ENCODE results near the gene TYMS.

TYMS gene

DNA sequence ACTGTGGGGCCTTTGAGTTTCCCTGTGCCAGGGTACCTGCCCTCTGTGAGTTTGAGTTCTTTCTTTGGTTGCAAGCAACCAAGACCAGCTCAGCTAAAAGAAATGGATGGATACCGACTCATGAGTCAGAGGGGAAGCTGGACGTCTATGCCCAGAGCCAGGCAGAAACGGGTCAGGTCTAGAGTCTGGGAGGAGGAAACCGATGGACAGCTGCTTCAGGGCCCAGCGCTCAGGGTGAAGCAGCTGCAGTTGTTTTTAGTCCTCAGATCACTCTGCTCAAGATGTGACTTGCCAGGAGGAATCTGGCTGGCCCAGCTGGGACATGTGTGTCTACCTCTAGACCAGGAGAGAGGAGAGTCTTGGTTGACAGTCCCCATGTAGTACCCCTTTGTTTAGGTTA is 10.1 kb upstream of the TYMS start:
- no peak for DNase-seq

DNA sequence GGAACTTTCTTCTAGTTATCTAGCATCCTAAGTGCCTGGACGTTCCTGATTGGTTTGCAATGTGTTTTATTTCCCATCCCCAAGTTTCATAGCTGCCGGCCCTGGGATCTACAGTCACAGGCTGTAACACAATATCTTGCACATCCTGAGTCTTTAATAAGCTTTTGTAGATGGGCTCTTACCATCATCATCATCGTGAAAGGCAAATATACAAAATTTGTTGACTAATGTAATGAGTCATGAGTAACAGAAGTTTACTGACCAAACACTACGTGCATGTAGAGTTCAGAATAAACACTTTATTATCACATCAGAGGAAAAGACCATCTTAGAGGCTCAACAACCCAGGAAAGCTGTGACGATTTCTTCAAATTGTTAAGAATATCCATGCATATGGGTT is 8.1 kb upstream of the TYMS start:
- no peak for DNase-seq

DNA sequence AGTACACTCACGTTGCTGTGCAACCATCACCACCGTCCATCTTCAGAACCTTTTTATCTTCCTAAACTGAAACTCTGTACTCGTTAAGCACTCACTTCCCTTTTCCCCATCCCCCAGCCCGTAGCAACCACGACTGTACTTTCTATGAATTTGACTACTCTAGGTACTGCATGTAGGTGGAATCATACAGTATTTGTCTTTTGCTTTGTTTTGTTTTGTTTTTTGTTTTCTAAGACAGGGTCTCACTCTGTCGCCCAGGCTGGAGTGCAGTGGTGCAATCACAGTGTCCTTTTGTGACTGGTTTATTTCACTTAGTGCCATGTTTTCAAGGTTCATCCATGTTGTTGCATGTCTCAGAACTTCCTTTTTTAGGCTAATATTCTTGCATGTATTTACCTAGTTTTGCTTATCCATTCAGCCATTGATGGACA is 7.0 kb upstream of the TYMS start:
- peak; percentile 8 to 19 for DNase-seq

DNA sequence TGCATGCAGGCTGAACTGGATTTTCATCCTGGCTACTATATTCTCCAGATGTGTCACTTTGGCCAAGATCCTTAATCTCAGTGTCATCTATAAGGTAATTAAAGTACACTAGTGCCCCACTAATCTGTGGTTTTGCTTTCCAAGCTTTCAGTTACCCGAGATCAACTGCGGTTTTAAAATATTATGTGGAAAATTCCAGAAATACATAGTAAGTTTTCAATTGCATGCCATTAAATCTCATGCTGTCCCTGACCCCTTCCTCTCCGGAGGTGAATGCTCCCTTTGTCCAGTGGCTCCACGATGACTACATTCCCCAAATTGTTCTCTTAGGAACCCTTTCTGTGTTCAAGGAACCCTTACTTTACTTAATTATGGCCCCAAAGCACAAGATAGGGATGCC is 5.3 kb upstream of the TYMS start:
- no peak for DNase-seq

DNA sequence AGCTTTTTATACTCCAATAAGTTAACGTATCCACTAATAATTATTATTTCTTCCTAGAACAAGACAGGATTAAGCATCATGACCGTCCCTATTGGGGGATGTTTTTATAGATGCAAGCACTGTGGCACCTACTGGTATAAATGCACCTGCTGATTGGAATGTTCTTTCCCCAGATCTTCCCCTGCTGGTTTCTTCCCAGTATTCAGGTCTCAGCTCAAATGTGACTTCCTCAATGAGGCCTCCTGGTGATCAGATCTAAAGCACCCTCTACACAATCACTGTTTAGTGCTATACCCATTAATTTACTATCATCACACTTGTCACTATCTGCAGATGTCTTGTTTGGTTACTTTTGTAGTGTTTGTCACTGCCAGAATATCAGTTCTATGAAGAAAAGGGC is 3.9 kb upstream of the TYMS start:
- no peak for DNase-seq

DNA sequence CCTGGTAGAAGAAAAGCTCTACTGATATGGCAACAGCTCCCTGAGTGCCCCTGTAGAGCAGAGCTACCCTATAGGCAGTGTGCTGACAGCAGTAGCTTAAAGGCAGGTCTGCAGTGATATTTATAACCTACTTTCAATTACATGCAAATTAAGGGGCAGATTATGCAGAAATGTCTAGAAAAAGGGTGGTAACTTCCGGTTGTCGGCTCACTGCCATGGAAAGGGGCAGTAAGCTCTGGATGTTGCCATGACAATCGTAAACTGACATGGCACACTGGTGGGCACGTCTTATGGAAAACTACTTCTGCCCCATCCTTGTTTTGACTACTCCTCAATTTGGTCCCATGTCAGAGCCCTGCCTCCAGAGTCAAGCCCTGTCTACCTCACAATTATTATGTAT is 2.9 kb upstream of the TYMS start:
- no peak for DNase-seq

DNA sequence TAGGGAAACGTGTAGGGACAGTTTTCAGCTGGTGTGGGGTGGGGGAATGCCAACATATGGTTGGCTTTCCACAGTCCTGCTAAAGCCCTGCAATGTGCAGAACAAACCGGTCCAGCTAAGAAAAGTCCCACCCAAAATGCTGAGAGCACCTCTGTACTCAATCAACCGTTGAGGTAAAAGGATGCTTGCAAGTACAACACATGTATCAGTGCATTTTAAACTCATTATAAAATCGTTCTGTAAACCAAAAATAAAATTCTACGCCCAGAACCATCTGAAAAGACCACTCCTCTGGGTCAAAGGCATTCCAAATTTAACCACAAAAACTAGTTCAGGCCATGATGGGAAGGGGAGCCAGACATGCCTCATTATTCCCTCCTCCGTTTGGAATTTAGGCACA is 2.0 kb upstream of the TYMS start:
- no peak for DNase-seq

DNA sequence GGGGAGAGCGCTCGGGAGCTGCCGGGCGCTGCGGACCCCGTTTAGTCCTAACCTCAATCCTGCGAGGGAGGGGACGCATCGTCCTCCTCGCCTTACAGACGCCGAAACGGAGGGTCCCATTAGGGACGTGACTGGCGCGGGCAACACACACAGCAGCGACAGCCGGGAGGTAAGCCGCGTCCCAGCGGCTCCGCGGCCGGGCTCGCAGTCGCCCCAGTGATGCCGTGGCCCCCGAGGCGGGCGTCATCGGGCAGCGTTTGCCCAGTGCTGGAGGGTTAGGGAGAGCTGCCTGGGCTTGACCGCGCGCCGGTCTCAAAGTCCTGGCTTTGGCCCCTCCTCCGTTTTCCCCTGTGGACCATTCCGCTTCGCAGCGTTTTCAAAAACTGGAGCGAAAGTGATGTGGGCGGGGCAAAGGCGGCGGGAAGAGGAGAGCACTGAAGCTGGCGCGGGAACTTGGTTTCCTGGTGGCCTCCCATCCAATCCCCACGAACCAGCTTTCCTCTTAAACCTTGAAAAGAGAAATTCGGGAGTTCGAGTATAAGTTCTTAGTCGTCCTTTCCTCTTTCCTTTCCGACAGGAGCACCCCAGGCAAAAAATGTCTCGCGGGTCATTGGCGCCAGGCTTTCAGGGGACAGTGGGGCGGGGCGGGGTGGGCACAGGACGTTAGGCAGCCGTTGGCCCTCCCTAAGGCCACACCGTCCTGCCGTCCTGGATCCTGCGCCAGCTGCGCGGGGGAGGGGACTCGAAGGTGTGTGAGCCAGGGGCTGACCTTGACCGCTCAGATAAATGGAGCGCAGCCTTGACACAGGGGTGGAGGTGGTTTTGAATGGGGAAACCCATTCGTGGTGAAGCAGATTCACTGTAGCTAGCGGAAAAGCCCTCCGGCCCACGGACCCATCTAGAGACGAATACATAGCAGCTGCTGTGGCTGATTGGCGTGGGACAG is 821 bp downstream of the TYMS start:
- peak; percentile 35 to 50 for DNase-seq

DNA sequence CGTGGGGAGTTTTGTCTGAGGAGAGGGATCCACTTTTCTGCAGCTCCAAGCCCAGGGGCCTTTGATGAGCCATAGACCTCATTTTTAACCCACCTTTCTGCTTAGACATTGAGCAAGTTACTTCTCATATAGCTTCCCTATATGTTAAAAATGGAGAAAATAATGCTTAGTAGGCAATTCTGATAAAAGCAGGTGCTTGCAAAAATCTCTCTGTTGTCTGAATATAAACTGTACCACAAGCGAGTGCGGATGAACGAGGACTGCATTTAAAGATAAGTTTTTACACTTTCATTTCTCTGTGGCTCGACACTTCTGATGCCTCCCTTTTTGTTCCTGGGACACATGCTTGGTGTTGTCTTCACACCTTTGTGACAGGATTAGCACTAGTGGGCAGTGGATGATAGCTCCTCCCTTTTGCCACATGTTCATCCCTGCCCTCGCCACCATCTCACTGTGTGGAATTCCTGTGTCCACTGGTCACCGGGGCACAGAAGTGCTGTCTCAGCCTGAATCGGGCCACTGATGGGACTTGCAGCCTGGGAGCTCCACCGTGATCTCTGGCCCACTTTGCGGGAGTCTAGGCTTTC is 1.6 kb downstream of the TYMS start:
- no peak for DNase-seq

DNA sequence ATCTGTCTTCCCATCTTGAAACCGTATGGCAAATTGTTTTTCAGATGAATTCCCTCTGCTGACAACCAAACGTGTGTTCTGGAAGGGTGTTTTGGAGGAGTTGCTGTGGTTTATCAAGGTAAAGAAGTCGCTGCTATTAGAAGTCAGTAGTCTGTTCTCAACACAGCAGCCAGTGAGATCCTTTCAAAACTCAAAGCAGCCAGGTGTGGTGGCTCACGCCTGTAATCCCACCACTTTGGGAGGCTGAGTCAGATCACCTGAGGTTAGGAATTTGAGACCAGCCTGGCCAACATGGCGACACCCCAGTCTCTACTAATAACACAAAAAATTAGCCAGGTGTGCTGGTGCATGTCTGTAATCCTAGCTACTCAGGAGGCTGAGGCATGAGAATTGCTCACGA is 2.1 kb downstream of the TYMS start:
- no peak for DNase-seq

DNA sequence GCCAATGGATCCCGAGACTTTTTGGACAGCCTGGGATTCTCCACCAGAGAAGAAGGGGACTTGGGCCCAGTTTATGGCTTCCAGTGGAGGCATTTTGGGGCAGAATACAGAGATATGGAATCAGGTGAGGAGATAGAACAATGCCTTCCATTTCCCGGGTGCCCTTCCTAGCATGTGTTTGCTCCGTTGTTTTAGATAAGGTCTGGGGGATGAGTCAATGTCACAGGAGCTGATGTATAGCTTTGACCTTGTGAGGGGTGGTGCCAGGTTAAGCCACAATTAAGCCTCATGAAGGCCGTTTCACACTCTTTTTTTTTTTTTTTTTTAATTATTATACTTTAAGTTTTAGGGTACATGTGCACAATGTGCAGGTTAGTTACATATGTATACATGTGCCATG is 4.7 kb downstream of the TYMS start:
- no peak for DNase-seq

DNA sequence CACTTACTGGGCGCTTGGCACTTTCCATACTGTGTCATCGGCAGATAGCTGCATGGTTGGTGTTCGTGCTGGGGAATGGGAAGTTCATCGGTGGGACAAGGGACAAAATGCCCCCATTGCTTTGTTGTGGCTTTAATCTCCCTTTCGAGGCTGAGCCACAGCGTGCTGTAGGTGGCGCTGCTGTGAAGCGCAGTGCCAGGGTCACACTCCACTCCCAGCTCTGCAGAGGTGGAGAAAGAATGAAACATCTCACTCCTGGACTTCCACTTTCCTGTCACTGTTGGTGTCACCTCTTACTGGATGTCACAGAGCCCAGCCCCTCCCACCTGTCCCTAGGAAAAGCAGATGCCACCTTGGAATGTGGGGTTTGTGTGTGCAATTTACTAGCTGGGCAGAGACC is 8.7 kb downstream of the TYMS start:
- no peak for DNase-seq

DNA sequence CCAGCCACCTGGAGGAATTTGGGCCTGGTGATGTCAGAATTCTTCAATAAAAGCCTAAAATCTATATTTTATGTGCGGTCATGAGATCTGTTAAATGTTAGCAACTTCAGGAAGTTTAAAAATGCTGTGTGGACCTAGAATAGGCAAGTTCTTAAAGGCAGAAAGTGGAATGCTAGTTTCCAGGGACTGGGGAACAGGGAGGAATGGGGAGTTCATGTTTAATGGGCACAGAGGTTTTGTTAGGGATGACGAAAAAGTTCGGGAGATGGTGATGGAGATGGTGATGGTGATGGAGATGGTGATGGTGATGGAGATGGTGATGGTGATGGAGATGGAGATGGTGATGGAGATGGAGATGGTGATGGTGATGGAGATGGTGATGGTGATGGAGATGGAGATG is 9.2 kb downstream of the TYMS start:
- DNase-seq = no peak

DNA sequence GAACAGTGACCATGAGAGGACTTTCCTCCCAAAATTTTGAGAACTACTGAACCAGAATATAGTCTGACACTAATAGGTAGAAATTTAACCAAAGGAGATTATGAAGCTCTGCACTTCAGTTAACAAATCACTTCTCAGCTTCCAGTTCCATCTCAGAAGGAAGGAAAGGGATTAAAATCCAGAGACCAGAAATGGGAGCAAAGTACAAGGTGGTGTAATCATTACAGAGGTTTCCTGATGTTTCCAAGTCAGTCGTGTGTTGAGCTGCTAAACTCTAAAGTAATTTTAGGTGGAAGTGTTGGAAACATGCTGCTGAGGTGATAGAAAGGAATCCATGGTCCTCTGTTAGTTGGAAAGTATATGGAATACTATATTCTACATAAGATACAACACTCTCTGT is 10.8 kb downstream of the TYMS start:
- DNase-seq = no peak

DNA sequence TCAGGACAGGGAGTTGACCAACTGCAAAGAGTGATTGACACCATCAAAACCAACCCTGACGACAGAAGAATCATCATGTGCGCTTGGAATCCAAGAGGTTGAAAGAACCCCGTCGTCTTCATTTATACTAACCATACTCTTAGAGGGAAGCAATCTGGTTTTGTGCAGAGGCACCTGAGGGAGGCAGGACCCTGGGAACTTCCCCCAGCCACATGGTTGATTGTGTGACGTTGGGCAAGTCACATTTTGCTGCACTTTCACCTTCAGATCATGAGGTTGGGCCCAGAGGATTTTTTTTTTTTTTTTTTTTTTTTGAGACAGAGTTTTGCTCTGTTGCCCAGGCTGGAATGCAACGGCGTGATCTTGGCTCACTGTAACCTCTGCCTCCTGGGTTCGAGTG is 11.6 kb downstream of the TYMS start:
- no peak for DNase-seq

DNA sequence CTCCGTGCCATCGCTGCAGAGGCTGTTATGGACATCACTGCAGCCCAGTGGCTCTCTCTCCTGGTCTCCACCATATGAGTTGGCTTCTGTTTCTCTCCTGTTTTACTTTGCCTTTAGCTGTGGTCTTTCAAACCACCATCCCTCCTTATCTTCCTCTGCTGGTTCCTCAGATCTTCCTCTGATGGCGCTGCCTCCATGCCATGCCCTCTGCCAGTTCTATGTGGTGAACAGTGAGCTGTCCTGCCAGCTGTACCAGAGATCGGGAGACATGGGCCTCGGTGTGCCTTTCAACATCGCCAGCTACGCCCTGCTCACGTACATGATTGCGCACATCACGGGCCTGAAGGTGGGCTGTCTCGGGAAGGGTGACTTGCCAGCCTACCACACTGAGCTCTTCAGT is 13.1 kb downstream of the TYMS start:
- no peak for DNase-seq

DNA sequence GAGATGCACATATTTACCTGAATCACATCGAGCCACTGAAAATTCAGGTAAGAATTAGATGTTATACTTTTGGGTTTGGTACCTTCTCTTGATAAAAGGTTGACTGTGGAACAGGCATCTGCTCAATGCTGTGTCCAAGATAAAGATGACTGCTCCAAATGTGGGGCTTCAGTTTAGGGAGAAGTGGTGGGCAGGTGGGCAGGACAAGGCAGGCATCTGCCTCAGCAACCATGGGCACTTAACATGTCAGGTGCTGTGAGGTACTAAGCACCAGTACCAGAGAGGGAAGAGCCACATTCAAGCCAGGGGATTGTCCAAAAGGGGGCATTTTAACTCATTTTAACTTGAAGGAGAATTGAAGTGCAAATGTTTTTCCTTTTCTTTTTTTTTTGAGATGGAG is 14.0 kb downstream of the TYMS start:
- no peak for DNase-seq

DNA sequence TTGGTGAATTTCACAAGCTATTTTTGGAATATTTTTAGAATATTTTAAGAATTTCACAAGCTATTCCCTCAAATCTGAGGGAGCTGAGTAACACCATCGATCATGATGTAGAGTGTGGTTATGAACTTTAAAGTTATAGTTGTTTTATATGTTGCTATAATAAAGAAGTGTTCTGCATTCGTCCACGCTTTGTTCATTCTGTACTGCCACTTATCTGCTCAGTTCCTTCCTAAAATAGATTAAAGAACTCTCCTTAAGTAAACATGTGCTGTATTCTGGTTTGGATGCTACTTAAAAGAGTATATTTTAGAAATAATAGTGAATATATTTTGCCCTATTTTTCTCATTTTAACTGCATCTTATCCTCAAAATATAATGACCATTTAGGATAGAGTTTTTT is 15.9 kb downstream of the TYMS start:
- no peak for DNase-seq

DNA sequence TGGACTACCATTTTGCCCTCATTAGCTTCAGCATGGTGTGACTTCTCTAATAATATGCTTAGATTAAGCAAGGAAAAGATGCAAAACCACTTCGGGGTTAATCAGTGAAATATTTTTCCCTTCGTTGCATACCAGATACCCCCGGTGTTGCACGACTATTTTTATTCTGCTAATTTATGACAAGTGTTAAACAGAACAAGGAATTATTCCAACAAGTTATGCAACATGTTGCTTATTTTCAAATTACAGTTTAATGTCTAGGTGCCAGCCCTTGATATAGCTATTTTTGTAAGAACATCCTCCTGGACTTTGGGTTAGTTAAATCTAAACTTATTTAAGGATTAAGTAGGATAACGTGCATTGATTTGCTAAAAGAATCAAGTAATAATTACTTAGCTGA is 16.3 kb downstream of the TYMS start:
- no peak for DNase-seq

DNA sequence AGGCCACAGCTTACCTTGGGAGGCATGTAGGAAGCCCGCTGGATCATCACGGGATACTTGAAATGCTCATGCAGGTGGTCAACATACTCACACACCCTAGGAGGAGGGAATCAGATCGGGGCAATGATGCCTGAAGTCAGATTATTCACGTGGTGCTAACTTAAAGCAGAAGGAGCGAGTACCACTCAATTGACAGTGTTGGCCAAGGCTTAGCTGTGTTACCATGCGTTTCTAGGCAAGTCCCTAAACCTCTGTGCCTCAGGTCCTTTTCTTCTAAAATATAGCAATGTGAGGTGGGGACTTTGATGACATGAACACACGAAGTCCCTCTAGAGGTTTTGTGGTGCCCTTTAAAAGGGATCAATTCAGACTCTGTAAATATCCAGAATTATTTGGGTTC is 17.9 kb downstream of the TYMS start:
- no peak for DNase-seq

DNA sequence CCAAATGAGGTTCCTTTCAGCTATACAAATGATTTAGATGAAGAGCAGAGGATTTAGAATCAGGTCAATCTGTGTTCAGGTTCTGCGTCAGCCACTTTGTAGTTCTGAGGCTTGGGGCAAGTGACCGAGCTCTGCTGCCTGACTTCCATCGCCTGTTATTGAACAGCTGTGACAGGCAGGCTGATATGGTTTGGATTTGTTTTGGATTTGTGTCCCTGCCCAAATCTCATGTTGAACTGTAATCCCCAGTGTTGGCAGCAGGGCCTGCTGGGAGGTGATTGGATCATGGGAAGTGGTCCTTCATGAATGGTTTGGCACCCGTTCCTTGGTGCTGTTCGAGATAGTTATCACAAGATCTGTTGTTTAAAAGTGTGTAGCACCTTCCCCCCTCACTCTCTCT is 18.6 kb downstream of the TYMS start:
- DNase-seq = no peak

DNA sequence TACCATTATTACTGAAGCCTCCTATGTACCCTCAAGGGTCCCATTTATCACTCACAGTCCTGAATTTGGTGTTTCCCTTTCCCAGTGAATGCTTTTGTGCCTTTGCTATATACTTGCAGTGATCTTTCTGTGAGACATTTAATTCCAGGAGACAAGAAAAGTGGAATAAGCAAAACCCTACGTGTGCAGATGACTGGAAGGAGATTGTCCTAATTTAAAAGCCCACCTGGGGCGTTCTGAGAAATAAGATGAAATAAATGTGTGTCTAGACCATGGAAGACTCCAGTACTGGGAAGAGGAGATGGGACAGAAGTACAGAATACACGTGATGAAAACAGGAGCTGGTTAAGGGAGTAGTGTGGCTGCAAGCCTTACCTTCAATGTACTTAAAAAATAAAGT is 19.3 kb downstream of the TYMS start:
- DNase-seq = no peak

DNA sequence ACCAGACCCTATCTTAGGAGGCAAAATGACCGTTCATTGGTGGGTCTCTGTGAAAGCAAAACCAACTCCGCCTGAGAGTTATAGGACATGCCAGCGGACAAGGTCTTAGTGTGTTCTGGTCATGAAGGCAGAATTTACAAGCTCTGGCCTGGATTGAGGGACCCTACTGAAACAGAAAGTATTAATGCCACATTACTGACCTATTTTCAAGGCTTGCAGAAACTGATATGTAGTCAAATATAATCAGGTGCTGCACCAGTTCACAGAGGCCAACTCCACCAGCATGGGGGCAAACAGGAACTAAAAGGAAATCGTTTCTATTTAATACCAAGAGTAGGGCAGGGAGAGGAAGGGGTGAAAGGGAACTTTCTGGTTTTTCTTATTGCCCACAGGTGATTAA is 19.7 kb downstream of the TYMS start:
- DNase-seq = no peak

DNA sequence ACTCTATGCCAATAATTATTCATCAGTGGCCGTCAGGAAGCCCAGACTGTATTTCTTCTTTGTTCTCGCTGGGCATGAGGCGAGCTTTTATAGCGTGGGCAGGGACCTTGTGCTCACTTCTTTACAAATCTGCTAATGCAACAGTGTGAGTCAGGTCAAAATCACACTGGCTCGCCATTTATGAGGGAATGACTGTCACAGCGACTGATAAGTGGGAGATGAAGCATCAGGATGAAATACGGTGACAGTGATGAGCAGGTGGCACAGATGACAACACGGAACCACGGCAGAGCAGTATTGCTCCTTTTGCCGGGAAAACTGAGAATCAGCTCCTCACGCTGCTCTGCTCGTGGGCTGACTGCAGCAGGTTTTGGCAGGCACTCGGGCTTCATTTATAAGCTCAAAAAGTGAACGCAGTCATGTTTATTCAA is 20.5 kb downstream of the TYMS start:
- no peak for DNase-seq
